SH-SY5Y (cell line): ENCODE measurements around the gene PGAP2.

Experiments
- GATA2 ChIP-seq: IDR thresholded peaks from 2 replicates; pipeline ENCODE4 v1.6.1; 2011; ENCODE audit warnings: mild to moderate bottlenecking, low read depth, low read length
- GATA3 ChIP-seq: IDR thresholded peaks from 2 replicates; pipeline ENCODE4 v1.6.1; 2011; ENCODE audit warnings: low read depth, mild to moderate bottlenecking, low read length, moderate library complexity

PGAP2 gene

GRCh38 chr11:3797329-3798090 is 10.8 kb upstream of the PGAP2 start, which contains the start of gene NUP98:
Gene NUP98 (minus strand): TSS chr11:3797554. CDS start chr11:3782117, 15,437 bp downstream.
- no peak for TF ChIP-seq GATA3
- TF ChIP-seq GATA2, result no peak

GRCh38 chr11:3799143-3799542 is 9.2 kb upstream of the PGAP2 start:
- TF ChIP-seq GATA3 (no peak), GATA2 (no peak)

- no peak for TF ChIP-seq GATA3
- no peak for TF ChIP-seq GATA2
Measured at GRCh38 chr11:3799873-3800272, 8.5 kb upstream of the PGAP2 start.

- TF ChIP-seq GATA3, result no peak
- TF ChIP-seq GATA2, result no peak
Measured at GRCh38 chr11:3802011-3802790, 6.2 kb upstream of the PGAP2 start.

- TF ChIP-seq GATA3, result no peak
- no peak for TF ChIP-seq GATA2
Measured at GRCh38 chr11:3803726-3804495, 4.4 kb upstream of the PGAP2 start.

- TF ChIP-seq GATA2, result no peak
- TF ChIP-seq GATA3, result no peak
Measured at GRCh38 chr11:3808861-3809623, 682 bp downstream of the PGAP2 start.

- no peak for TF ChIP-seq GATA3
- no peak for TF ChIP-seq GATA2
Measured at GRCh38 chr11:3809624-3809928, 1.2 kb downstream of the PGAP2 start.

- TF ChIP-seq GATA3 (no peak), GATA2 (no peak; the same call in 1 of the 2 replicates)
Measured at GRCh38 chr11:3810446-3810845, 2.1 kb downstream of the PGAP2 start.

- TF ChIP-seq GATA3 (no peak), GATA2 (no peak)
Measured at GRCh38 chr11:3810951-3811350, 2.6 kb downstream of the PGAP2 start.

GRCh38 chr11:3815845-3816244 is 7.5 kb downstream of the PGAP2 start:
- no peak for TF ChIP-seq GATA2
- no peak for TF ChIP-seq GATA3

GRCh38 chr11:3816673-3817072 is 8.3 kb downstream of the PGAP2 start:
- TF ChIP-seq GATA2 (no peak), GATA3 (no peak)

- TF ChIP-seq GATA3 (no peak), GATA2 (no peak)
Measured at GRCh38 chr11:3817181-3817800, 8.9 kb downstream of the PGAP2 start.

GRCh38 chr11:3820971-3821370 is 12.6 kb downstream of the PGAP2 start:
- TF ChIP-seq GATA3 (no peak), GATA2 (no peak)
